Endothelial cell of umbilical vein (primary cell): ENCODE data around the gene GEN1.

Source experiments
- POLR2A ChIP-seq: IDR thresholded peaks from 2 replicates; pipeline ENCODE4 v1.6.1; 2012; ENCODE audit warnings: low read depth, mild to moderate bottlenecking, control low read depth, low read length
- POLR2AphosphoS5 ChIP-seq: IDR thresholded peaks from 2 replicates; pipeline ENCODE4 v1.6.1; 2012; ENCODE audit warnings: low read depth, mild to moderate bottlenecking, control low read depth, low read length, moderate library complexity; ENCODE audit not compliant: insufficient read depth
- TF ChIP-seq, protein P1 (sequence below), 2 donors: IDR thresholded peaks; 1 replicate in 1 of 2; 2 replicates in 1 of 2; pipeline ENCODE4 v1.5.1; 2011; ENCODE audit warnings: low read length in 2 of 2, mild to moderate bottlenecking in 2 of 2, moderate library complexity in 2 of 2, control low read depth in 1 of 2, inconsistent platforms in 1 of 2, low read depth in 1 of 2; ENCODE audit not compliant: insufficient read depth in 1 of 2; ENCODE audit errors: extremely low read depth in 1 of 2

DNA sequence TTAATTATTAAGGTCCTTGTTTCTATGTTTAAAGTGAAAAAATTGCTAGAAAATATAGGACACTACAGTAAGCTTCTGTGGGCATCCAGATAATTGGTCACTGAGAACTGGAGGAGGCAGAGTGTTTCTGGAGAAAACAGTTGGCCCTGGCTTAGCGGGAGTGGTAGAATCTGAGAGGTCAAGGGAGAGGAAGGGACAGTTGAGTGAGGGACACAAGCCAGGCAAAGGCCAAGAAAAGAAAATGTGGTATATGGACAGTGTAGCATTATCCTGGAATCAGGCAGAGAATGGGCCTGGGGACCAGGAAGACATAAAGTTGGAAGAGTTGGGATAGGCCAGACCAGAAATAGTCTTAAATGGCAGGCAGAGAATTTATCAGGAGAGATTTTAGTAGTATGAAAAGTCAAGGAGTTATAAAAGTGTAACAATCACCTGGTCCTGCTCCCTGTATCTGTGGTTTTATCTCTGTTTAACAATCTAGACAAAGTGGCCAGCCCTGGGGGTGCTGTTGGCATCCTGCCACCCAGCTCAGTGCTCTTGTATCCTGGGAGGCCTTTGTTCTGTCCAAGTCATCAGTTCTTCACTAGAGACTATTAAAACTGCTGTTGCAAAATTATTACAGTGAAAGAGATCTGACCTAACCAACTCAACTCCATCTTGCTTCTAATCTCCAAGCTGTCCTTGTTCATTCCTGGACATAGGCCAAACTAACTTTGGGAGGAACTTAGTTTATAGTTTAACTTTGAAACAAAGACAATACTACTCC lies 46.9 kb downstream of the GEN1 start:
- TF ChIP-seq, protein P1, sequence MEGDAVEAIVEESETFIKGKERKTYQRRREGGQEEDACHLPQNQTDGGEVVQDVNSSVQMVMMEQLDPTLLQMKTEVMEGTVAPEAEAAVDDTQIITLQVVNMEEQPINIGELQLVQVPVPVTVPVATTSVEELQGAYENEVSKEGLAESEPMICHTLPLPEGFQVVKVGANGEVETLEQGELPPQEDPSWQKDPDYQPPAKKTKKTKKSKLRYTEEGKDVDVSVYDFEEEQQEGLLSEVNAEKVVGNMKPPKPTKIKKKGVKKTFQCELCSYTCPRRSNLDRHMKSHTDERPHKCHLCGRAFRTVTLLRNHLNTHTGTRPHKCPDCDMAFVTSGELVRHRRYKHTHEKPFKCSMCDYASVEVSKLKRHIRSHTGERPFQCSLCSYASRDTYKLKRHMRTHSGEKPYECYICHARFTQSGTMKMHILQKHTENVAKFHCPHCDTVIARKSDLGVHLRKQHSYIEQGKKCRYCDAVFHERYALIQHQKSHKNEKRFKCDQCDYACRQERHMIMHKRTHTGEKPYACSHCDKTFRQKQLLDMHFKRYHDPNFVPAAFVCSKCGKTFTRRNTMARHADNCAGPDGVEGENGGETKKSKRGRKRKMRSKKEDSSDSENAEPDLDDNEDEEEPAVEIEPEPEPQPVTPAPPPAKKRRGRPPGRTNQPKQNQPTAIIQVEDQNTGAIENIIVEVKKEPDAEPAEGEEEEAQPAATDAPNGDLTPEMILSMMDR (IDR thresholded peaks at IDR 0.05; ENCODE audit: extremely low read depth in 1 of 2, insufficient read depth in 1 of 2, low read depth in 1 of 2, low read length in 2 of 2), result no peak
- no peak for TF ChIP-seq POLR2A
- no peak for TF ChIP-seq POLR2AphosphoS5
